Parathyroid adenoma (tissue), 2 donors: Measurements from ENCODE around the gene SPINDOC.
A peak's percentile ranks its signal among the peaks of the same experiment; 100 is the strongest.

Experiments used
- H2AFZ ChIP-seq: fragments of 300-600 bp; sonication (generic); one replicate; pipeline ENCODE4 v1.7.0; 2017; ENCODE audit warnings: antibody characterized with exemption, mild to moderate bottlenecking
- H3K27ac ChIP-seq: fragments of 300-600 bp; sonication (generic); one replicate; pipeline ENCODE4 v1.7.0; 2017
- H3K27me3 ChIP-seq: fragments of 300-600 bp; sonication (generic); one replicate; pipeline ENCODE4 v1.7.0; 2017; ENCODE audit warnings: low read length; ENCODE audit not compliant: control insufficient read depth, insufficient read depth
- H3K36me3 ChIP-seq: fragments of 300-600 bp; sonication (generic); one replicate; pipeline ENCODE4 v1.7.0; 2017; ENCODE audit warnings: low read length; ENCODE audit not compliant: control insufficient read depth, insufficient read depth
- H3K4me1 ChIP-seq: fragments of 300-600 bp; sonication (generic); one replicate; pipeline ENCODE4 v1.7.0; 2017; ENCODE audit warnings: control low read depth
- H3K4me2 ChIP-seq: fragments of 300-600 bp; sonication (generic); one replicate; pipeline ENCODE4 v1.7.0; 2017; ENCODE audit warnings: low read length
- H3K4me3 ChIP-seq: fragments of 300-600 bp; sonication (generic); one replicate; pipeline ENCODE4 v1.7.0; 2017; ENCODE audit warnings: low read depth, low read length
- H3K79me2 ChIP-seq: fragments of 300-600 bp; sonication (generic); one replicate; pipeline ENCODE4 v1.7.0; 2017; ENCODE audit warnings: control low read depth
- H3K9ac ChIP-seq: fragments of 300-600 bp; sonication (generic); one replicate; pipeline ENCODE4 v1.7.0; 2017; ENCODE audit warnings: mild to moderate bottlenecking
- H3K9me3 ChIP-seq: fragments of 300-600 bp; sonication (generic); one replicate; pipeline ENCODE4 v1.7.0; 2017; ENCODE audit warnings: low read length; ENCODE audit not compliant: control insufficient read depth
- CTCF ChIP-seq: fragments of 300-600 bp; sonication (generic); IDR thresholded peaks from one replicate; pipeline ENCODE4 v1.7.0; 2017; ENCODE audit warnings: antibody characterized with exemption, mild to moderate bottlenecking
- donor health status: primary hyperparathyroidism.

SPINDOC gene

GRCh38 chr11:63843041-63843440 lies 29.8 kb downstream of the SPINDOC start:
- no peaks in the 10 kb centered on the region for H3K27me3 ChIP-seq
- peak overlapping the region; percentile 47 for H3K4me2 ChIP-seq
- no peaks in the 10 kb centered on the region for H3K36me3 ChIP-seq
- H3K9ac ChIP-seq = no peak overlapping the region
- H3K79me2 ChIP-seq = peaks cover 12% of the 10 kb centered on the region
- peak overlapping the region; percentile 56 for H3K27ac ChIP-seq
- H2AFZ ChIP-seq = no peak overlapping the region
- TF ChIP-seq CTCF = no peak
- no peak overlapping the region for H3K4me3 ChIP-seq
- no peaks in the 10 kb centered on the region for H3K9me3 ChIP-seq
- peaks cover 14% of the 10 kb centered on the region for H3K4me1 ChIP-seq

GRCh38 chr11:63844836-63845235 lies 31.6 kb downstream of the SPINDOC start:
- Histone ChIP-seq H3K27me3 (no peaks in the 10 kb centered on the region), H3K36me3 (no peaks in the 10 kb centered on the region), H3K4me3 (no peak overlapping the region), H3K9me3 (no peaks in the 10 kb centered on the region), H3K27ac (no peak overlapping the region), H3K4me1 (peaks cover 11% of the 10 kb centered on the region), H3K79me2 (peaks cover 11% of the 10 kb centered on the region), H3K4me2 (no peak overlapping the region), H3K9ac (no peak overlapping the region), H2AFZ (no peak overlapping the region)
- TF ChIP-seq CTCF = no peak

GRCh38 chr11:63845303-63845702 lies 32.0 kb downstream of the SPINDOC start:
- H3K4me1 ChIP-seq = peaks cover 11% of the 10 kb centered on the region
- H3K9ac ChIP-seq = no peak overlapping the region
- TF ChIP-seq CTCF = no peak
- H3K4me2 ChIP-seq = no peak overlapping the region
- no peak overlapping the region for H3K27ac ChIP-seq
- no peak overlapping the region for H3K4me3 ChIP-seq
- H3K79me2 ChIP-seq = peaks cover 11% of the 10 kb centered on the region
- H3K9me3 ChIP-seq = no peaks in the 10 kb centered on the region
- no peaks in the 10 kb centered on the region for H3K36me3 ChIP-seq
- H2AFZ ChIP-seq = no peak overlapping the region
- H3K27me3 ChIP-seq = no peaks in the 10 kb centered on the region

- no peak overlapping the region for H3K27ac ChIP-seq
- H3K9ac ChIP-seq = no peak overlapping the region
- H3K4me1 ChIP-seq = peaks cover 17% of the 10 kb centered on the region
- H3K79me2 ChIP-seq = peaks cover 16% of the 10 kb centered on the region
- no peak for TF ChIP-seq CTCF
- no peak overlapping the region for H3K4me3 ChIP-seq
- H2AFZ ChIP-seq = no peak overlapping the region
- H3K36me3 ChIP-seq = no peaks in the 10 kb centered on the region
- H3K4me2 ChIP-seq = no peak overlapping the region
- H3K9me3 ChIP-seq = no peaks in the 10 kb centered on the region
- H3K27me3 ChIP-seq = no peaks in the 10 kb centered on the region
Measured at GRCh38 chr11:63845911-63846310, 32.7 kb downstream of the SPINDOC start.

- Histone ChIP-seq H3K4me1 (peaks cover 15% of the 10 kb centered on the region), H3K9ac (no peak overlapping the region)
- TF ChIP-seq CTCF = no peak
Measured at GRCh38 chr11:63846897-63847296, 33.6 kb downstream of the SPINDOC start.

More at GRCh38 chr11:63846897-63847296, 33.6 kb downstream of the SPINDOC start:
- H3K27ac ChIP-seq = peak overlapping the region; percentile 59
- peak overlapping the region; percentile 17 for H3K4me2 ChIP-seq
- H3K79me2 ChIP-seq = peaks cover 18% of the 10 kb centered on the region
- no peaks in the 10 kb centered on the region for H3K27me3 ChIP-seq
- H3K4me3 ChIP-seq = peak overlapping the region; percentile 27
- H3K9me3 ChIP-seq = no peaks in the 10 kb centered on the region
- H3K36me3 ChIP-seq = no peaks in the 10 kb centered on the region
- no peak overlapping the region for H2AFZ ChIP-seq
